HepG2 (cell line): Measurements from ENCODE around the gene ACSM2A. TPM values are rescaled to one million over a fixed set of nuclear protein-coding genes. Genes with fewer than 3 reads are reported as not detected.
A peak's percentile ranks its signal among the peaks of the same experiment; 100 is the strongest.

Experiments used
- CBX5 ChIP-seq: sonication (generic); formaldehyde crosslinking; IDR thresholded peaks from 2 replicates; pipeline ENCODE4 v1.4.0; 2020; ENCODE audit warnings: missing genetic modification reagents, borderline replicate concordance
- HMGA1 ChIP-seq: sonication (generic); formaldehyde crosslinking; conservative IDR thresholded peaks from 2 replicates; pipeline ENCODE4 v1.4.0; 2020; ENCODE audit warnings: missing genetic modification reagents
- NFE2L2 ChIP-seq: fragments of 150-350 bp; IDR thresholded peaks from 2 replicates; pipeline ENCODE4 v1.6.1; 2014; ENCODE audit warnings: low read length
- NR2F2 ChIP-seq: IDR thresholded peaks from 2 replicates; pipeline ENCODE4 v1.6.1; 2012; ENCODE audit warnings: low read depth, inconsistent platforms, borderline replicate concordance
- RFX5 ChIP-seq: IDR thresholded peaks from 2 replicates; pipeline ENCODE4 v1.6.1; 2011; ENCODE audit warnings: low read depth, low read length, improper control_type of control experiment
- U2AF1 ChIP-seq: fragments of 200-400 bp; formaldehyde crosslinking; optimal IDR thresholded peaks from 2 replicates; pipeline ENCODE3; 2017; ENCODE audit warnings: mild to moderate bottlenecking, low read depth, low read length
- ZNF180 ChIP-seq: sonication (generic); formaldehyde crosslinking; IDR thresholded peaks from 2 replicates; pipeline ENCODE4 v1.4.0; 2020; ENCODE audit warnings: low read depth, missing genetic modification reagents, borderline replicate concordance
- ZNF430 ChIP-seq: sonication (generic); formaldehyde crosslinking; IDR thresholded peaks from 2 replicates; pipeline ENCODE4 v1.9.0; 2021; ENCODE audit warnings: mild to moderate bottlenecking, missing genetic modification reagents
- ZNF441 ChIP-seq: sonication (generic); formaldehyde crosslinking; IDR thresholded peaks from 2 replicates; pipeline ENCODE4 v1.7.0; 2021; ENCODE audit warnings: missing genetic modification reagents, borderline replicate concordance
- ZNF543 ChIP-seq: sonication (generic); formaldehyde crosslinking; IDR thresholded peaks from 2 replicates; pipeline ENCODE4 v1.4.0; 2020; ENCODE audit warnings: mild to moderate bottlenecking, missing genetic modification reagents
- ZNF792 ChIP-seq: IDR thresholded peaks from 2 replicates; pipeline ENCODE4 v1.6.1; 2016
- ZNF816 ChIP-seq: sonication (generic); formaldehyde crosslinking; IDR thresholded peaks from 2 replicates; pipeline ENCODE4 v1.8.0; 2022; ENCODE audit warnings: missing genetic modification reagents, mild to moderate bottlenecking, borderline replicate concordance
- ZNF891 ChIP-seq: sonication (generic); formaldehyde crosslinking; IDR thresholded peaks from 2 replicates; pipeline ENCODE4 v1.5.0; 2020; ENCODE audit warnings: mild to moderate bottlenecking, missing genetic modification reagents
- ZSCAN20 ChIP-seq: sonication (generic); formaldehyde crosslinking; IDR thresholded peaks from 2 replicates; pipeline ENCODE4 v1.4.0; 2020; ENCODE audit warnings: missing genetic modification reagents, mild to moderate bottlenecking, borderline replicate concordance
- ZSCAN22 ChIP-seq: sonication (generic); formaldehyde crosslinking; IDR thresholded peaks from 2 replicates; pipeline ENCODE4 v1.4.0; 2020; ENCODE audit warnings: mild to moderate bottlenecking, missing genetic modification reagents
- polyA plus RNA-seq, 8 experiments: library from polyadenylated mRNA; depleted of rRNA in 3 of 8; stranded (reverse) in 7 of 8; unstranded in 1 of 8; fragments of >200 nt; fragmentation: Illumina TruSeq in 4 of 8; extraction: Trizol in 4 of 8; gene quantifications; 2 replicates each; pipeline versions ENCODE4 v1.2.1 to v1.2.3, GENCODE V29; 2011 to 2016; ENCODE audit warnings: low read depth in 4 of 8, missing spikeins in 1 of 8, mixed read lengths in 1 of 8; ENCODE audit not compliant: insufficient read depth in 1 of 8
- total RNA-seq, 5 experiments: library from RNA; depleted of rRNA; stranded (reverse); fragments of >200 nt; fragmentation: Illumina TruSeq; extraction: Trizol; gene quantifications; 2 replicates each; pipeline ENCODE4 v1.2.3, GENCODE V29; 2016; ENCODE audit warnings: low read depth in 1 of 5
- TF ChIP-seq, protein P1 (sequence below): sonication (generic); formaldehyde crosslinking; IDR thresholded peaks from 2 replicates; pipeline ENCODE4 v1.5.0; 2020; ENCODE audit warnings: mild to moderate bottlenecking, missing genetic modification reagents
- TF ChIP-seq, protein P2 (sequence below): sonication (generic); formaldehyde crosslinking; IDR thresholded peaks from 2 replicates; pipeline ENCODE4 v1.8.1; 2023; ENCODE audit warnings: missing genetic modification reagents, inconsistent platforms, borderline replicate concordance
- TF ChIP-seq, protein P3 (sequence below): sonication (generic); formaldehyde crosslinking; IDR thresholded peaks from 2 replicates; pipeline ENCODE4 v1.5.0; 2020; ENCODE audit warnings: mild to moderate bottlenecking, missing genetic modification reagents, moderate library complexity
- TF ChIP-seq, protein P4 (sequence below), 2 experiments: IDR thresholded peaks; 2 replicates each; pipeline ENCODE4 v1.6.1; 2011 to 2012; ENCODE audit warnings: low read length in 2 of 2, borderline replicate concordance in 1 of 2, low read depth in 1 of 2, mild to moderate bottlenecking in 1 of 2, moderate library complexity in 1 of 2
- TF ChIP-seq, protein P5 (sequence below): IDR thresholded peaks from 2 replicates; pipeline ENCODE4 v1.6.1; 2016; ENCODE audit warnings: mild to moderate bottlenecking, missing biosample characterization, missing genetic modification reagents
- TF ChIP-seq, protein P6 (sequence below): sonication (generic); formaldehyde crosslinking; IDR thresholded peaks from 2 replicates; pipeline ENCODE4 v1.5.0; 2020; ENCODE audit warnings: missing genetic modification reagents

The ACSM2A gene
- total and polyA plus RNA-seq, 2 of the 13 experiments (the other 11 are each of a cell fraction or from before 2014, with no cell fraction given), result 11.4 to 16.3 TPM

DNA sequence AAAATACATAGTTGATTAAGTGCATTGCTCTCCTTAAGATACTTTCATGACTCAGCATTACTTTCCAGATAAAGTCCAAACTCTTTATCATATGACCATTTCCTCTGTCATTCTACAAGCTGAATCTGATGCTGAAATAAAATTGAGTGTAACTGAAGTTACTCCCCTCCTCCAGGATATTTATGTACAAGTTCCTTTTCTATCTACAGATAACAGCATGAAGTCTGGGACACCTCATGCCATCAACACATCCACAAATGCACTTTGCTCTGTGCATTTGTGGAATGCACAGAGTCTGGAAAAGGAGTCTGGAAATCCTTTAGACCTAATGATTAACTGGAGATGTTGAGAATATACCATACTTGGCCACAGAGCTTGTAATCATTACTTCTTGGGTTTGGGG is 64.4 kb downstream of the ACSM2A start (continued):
- TF ChIP-seq ZNF543 (CRISPR knock-in tag) (no peak), ZNF441 (CRISPR knock-in tag) (no peak), ZSCAN20 (no peak), HMGA1 (no peak), ZNF430 (CRISPR knock-in tag) (no peak), ZNF792 (CRISPR knock-in tag) (no peak), ZNF891 (CRISPR knock-in tag) (no peak), RFX5 (no peak), ZSCAN22 (CRISPR knock-in tag) (no peak), ZNF180 (CRISPR knock-in tag) (no peak), CBX5 (CRISPR knock-in tag) (no peak), NR2F2 (no peak), U2AF1 (no peak), ZNF816 (CRISPR knock-in tag) (no peak), NFE2L2 (peak; percentile 95)
- TF ChIP-seq, protein P1, sequence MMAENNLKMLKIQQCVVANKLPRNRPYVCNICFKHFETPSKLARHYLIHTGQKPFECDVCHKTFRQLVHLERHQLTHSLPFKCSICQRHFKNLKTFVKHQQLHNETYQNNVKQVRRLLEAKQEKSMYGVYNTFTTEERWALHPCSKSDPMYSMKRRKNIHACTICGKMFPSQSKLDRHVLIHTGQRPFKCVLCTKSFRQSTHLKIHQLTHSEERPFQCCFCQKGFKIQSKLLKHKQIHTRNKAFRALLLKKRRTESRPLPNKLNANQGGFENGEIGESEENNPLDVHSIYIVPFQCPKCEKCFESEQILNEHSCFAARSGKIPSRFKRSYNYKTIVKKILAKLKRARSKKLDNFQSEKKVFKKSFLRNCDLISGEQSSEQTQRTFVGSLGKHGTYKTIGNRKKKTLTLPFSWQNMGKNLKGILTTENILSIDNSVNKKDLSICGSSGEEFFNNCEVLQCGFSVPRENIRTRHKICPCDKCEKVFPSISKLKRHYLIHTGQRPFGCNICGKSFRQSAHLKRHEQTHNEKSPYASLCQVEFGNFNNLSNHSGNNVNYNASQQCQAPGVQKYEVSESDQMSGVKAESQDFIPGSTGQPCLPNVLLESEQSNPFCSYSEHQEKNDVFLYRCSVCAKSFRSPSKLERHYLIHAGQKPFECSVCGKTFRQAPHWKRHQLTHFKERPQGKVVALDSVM (CRISPR knock-in tag), result peak; percentile 28; the same call in 1 of the 2 replicates
- TF ChIP-seq, protein P2, sequence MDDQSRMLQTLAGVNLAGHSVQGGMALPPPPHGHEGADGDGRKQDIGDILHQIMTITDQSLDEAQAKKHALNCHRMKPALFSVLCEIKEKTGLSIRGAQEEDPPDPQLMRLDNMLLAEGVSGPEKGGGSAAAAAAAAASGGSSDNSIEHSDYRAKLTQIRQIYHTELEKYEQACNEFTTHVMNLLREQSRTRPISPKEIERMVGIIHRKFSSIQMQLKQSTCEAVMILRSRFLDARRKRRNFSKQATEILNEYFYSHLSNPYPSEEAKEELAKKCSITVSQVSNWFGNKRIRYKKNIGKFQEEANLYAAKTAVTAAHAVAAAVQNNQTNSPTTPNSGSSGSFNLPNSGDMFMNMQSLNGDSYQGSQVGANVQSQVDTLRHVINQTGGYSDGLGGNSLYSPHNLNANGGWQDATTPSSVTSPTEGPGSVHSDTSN (CRISPR knock-in tag), result no peak
- TF ChIP-seq, protein P3, sequence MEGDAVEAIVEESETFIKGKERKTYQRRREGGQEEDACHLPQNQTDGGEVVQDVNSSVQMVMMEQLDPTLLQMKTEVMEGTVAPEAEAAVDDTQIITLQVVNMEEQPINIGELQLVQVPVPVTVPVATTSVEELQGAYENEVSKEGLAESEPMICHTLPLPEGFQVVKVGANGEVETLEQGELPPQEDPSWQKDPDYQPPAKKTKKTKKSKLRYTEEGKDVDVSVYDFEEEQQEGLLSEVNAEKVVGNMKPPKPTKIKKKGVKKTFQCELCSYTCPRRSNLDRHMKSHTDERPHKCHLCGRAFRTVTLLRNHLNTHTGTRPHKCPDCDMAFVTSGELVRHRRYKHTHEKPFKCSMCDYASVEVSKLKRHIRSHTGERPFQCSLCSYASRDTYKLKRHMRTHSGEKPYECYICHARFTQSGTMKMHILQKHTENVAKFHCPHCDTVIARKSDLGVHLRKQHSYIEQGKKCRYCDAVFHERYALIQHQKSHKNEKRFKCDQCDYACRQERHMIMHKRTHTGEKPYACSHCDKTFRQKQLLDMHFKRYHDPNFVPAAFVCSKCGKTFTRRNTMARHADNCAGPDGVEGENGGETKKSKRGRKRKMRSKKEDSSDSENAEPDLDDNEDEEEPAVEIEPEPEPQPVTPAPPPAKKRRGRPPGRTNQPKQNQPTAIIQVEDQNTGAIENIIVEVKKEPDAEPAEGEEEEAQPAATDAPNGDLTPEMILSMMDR (CRISPR knock-in tag), result no peak
- TF ChIP-seq, protein P4, sequence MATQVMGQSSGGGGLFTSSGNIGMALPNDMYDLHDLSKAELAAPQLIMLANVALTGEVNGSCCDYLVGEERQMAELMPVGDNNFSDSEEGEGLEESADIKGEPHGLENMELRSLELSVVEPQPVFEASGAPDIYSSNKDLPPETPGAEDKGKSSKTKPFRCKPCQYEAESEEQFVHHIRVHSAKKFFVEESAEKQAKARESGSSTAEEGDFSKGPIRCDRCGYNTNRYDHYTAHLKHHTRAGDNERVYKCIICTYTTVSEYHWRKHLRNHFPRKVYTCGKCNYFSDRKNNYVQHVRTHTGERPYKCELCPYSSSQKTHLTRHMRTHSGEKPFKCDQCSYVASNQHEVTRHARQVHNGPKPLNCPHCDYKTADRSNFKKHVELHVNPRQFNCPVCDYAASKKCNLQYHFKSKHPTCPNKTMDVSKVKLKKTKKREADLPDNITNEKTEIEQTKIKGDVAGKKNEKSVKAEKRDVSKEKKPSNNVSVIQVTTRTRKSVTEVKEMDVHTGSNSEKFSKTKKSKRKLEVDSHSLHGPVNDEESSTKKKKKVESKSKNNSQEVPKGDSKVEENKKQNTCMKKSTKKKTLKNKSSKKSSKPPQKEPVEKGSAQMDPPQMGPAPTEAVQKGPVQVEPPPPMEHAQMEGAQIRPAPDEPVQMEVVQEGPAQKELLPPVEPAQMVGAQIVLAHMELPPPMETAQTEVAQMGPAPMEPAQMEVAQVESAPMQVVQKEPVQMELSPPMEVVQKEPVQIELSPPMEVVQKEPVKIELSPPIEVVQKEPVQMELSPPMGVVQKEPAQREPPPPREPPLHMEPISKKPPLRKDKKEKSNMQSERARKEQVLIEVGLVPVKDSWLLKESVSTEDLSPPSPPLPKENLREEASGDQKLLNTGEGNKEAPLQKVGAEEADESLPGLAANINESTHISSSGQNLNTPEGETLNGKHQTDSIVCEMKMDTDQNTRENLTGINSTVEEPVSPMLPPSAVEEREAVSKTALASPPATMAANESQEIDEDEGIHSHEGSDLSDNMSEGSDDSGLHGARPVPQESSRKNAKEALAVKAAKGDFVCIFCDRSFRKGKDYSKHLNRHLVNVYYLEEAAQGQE (IDR thresholded peaks at IDR 0.05; ENCODE audit: borderline replicate concordance in 1 of 2, low read depth in 1 of 2, low read length in 2 of 2), result 0 out of 4 replicates have a peak, but pooled peaks of 1 of the 2 experiments have one; percentile 18
- TF ChIP-seq, protein P5, sequence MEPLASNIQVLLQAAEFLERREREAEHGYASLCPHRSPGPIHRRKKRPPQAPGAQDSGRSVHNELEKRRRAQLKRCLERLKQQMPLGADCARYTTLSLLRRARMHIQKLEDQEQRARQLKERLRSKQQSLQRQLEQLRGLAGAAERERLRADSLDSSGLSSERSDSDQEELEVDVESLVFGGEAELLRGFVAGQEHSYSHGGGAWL (CRISPR knock-in tag), result no peak
- TF ChIP-seq, protein P6, sequence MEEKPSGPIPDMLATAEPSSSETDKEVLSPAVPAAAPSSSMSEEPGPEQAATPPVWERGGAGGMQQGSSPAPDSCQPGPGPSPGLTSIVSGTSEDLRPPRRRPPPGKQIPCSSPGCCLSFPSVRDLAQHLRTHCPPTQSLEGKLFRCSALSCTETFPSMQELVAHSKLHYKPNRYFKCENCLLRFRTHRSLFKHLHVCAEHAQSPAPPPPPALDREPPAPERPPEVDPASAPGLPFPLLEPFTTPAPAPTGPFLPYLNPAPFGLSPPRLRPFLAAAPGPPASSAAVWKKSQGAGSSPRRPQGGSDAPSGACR (CRISPR knock-in tag), result no peak
